MCF 10A (cell line): Measurements from ENCODE around the gene OGDHL. TPM values are rescaled to one million over a fixed set of nuclear protein-coding genes. Genes with fewer than 3 reads are reported as not detected.

Experiments
- BruUV-seq: library from RNA; stranded (reverse); fragments of 400-500 nt; replicated peaks from 2 replicates; lab custom pipeline; 2021; lab: Mats Ljungman, UMichigan
- CTCF ChIA-PET: fragments of 300-600 bp; sonication (Branson Sonifier 250); formaldehyde crosslinking; extraction: SDS; loops from one replicate; lab custom pipeline; 2021; ENCODE audit warnings: antibody characterized with exemption, inconsistent platforms; lab: Yijun Ruan, JAX
- POLR2A ChIA-PET: fragments of 300-600, 350-650 bp; sonication (Branson Sonifier 250); formaldehyde crosslinking; extraction: SDS; loops from one replicate; lab custom pipeline; 2020; ENCODE audit warnings: antibody characterized with exemption, inconsistent platforms; lab: Yijun Ruan, JAX
- DNase-seq: peaks from one replicate; pipeline ENCODE4 v3.0.0-alpha.2; 2018; ENCODE audit not compliant: unreplicated experiment
- H3K27ac Mint-ChIP-seq: one replicate; pipeline ENCODE4 v1.8.0; 2022; ENCODE audit warnings: mild to moderate bottlenecking, low read depth, mixed read lengths; ENCODE audit not compliant: unreplicated experiment
- H3K27me3 Mint-ChIP-seq: one replicate; pipeline ENCODE4 v1.8.0; 2022; ENCODE audit warnings: mixed read lengths; ENCODE audit not compliant: insufficient read depth, unreplicated experiment
- H3K36me3 Mint-ChIP-seq: one replicate; pipeline ENCODE4 v1.8.0; 2022; ENCODE audit warnings: mild to moderate bottlenecking, moderate library complexity, mixed read lengths; ENCODE audit not compliant: insufficient read depth, unreplicated experiment
- H3K4me1 Mint-ChIP-seq: one replicate; pipeline ENCODE4 v1.8.0; 2022; ENCODE audit warnings: mixed read lengths; ENCODE audit not compliant: insufficient read depth, unreplicated experiment
- H3K4me3 Mint-ChIP-seq: one replicate; pipeline ENCODE4 v1.8.0; 2022; ENCODE audit warnings: mild to moderate bottlenecking, moderate library complexity, mixed read lengths; ENCODE audit not compliant: unreplicated experiment
- H3K9me3 Mint-ChIP-seq: one replicate; pipeline ENCODE4 v1.8.0; 2022; ENCODE audit warnings: mixed read lengths; ENCODE audit not compliant: unreplicated experiment
- intact Hi-C: fragments of 100-400 bp; cut with micrococcal nuclease; formaldehyde crosslinking; loops from 2 replicates; pipeline ENCODE4 v1.14.1; 2022
- total RNA-seq: library from RNA; stranded (reverse); gene quantifications from 2 replicates; pipeline ENCODE4 v1.2.3, GENCODE V29; 2022
- TF ChIP-seq, protein P1 (sequence below): fragments of 200-600 bp; IDR thresholded peaks from one replicate; pipeline ENCODE4 v1.8.0; 2022; ENCODE audit warnings: antibody characterized with exemption, mild to moderate bottlenecking; ENCODE audit not compliant: unreplicated experiment

The OGDHL gene
- total RNA-seq, 1 experiment from 2014 or later: 0.28 TPM

DNA sequence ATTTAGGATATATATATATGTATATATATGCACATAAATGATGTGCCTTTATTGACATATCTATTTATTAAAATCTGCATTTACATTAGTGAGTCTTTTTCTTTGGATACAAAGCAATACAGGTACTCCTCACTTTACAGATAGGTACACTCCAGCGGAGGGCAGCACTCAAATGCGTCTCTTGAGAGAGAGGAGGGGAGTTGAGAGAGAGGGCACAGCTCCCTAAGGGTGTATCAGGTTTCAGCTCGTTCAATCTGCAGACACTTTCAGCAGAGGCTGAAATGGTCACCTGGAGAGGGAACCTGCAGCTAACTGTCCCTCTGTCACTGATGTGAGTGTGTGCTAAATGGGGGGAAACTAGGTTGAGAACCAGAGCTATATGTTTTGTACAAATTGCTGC lies 61.1 kb downstream of the OGDHL start:
- H3K27ac Mint-ChIP-seq: no peak overlapping the region
- TF ChIP-seq, protein P1, sequence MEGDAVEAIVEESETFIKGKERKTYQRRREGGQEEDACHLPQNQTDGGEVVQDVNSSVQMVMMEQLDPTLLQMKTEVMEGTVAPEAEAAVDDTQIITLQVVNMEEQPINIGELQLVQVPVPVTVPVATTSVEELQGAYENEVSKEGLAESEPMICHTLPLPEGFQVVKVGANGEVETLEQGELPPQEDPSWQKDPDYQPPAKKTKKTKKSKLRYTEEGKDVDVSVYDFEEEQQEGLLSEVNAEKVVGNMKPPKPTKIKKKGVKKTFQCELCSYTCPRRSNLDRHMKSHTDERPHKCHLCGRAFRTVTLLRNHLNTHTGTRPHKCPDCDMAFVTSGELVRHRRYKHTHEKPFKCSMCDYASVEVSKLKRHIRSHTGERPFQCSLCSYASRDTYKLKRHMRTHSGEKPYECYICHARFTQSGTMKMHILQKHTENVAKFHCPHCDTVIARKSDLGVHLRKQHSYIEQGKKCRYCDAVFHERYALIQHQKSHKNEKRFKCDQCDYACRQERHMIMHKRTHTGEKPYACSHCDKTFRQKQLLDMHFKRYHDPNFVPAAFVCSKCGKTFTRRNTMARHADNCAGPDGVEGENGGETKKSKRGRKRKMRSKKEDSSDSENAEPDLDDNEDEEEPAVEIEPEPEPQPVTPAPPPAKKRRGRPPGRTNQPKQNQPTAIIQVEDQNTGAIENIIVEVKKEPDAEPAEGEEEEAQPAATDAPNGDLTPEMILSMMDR: no peak
- peaks cover 15% of the 10 kb centered on the region for H3K27me3 Mint-ChIP-seq
- CTCF ChIA-PET: interaction anchor here (0.9 kb wide), 1 partner anchor 11 kb away, joined by 3 read pairs; no protein-coding TSS in a partner anchor
- no peaks in the 10 kb centered on the region for H3K9me3 Mint-ChIP-seq
- no peaks in the 10 kb centered on the region for H3K4me1 Mint-ChIP-seq
- POLR2A ChIA-PET: no interaction called here
- no peaks in the 10 kb centered on the region for H3K36me3 Mint-ChIP-seq
- no peak overlapping the region for H3K4me3 Mint-ChIP-seq
- no TSS peak for BruUV-seq
- intact Hi-C loops: no loop called here
- DNase-seq: peak; percentile 6

DNA sequence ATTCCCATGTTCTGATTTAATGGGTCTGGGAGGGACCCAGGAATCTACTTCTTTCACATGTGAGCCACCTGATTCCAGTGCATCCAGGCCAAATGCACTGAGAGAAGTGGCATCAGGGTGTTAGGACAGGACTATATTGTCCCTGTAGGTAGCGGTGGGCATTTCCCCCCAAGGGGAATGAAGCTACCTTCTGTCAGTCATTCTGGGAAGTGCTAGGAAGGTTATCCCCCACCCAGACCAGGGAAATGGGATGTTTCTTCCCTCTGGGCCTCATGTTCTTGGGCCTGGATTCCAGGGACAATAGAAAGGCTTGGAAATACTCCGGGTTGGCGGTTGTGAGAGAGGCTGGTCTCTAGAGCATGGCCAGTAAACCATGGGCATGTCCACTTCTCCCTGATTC lies 61.9 kb downstream of the OGDHL start:
- no peaks in the 10 kb centered on the region for H3K9me3 Mint-ChIP-seq
- DNase-seq: no peak
- no peaks in the 10 kb centered on the region for H3K36me3 Mint-ChIP-seq
- BruUV-seq: no TSS peak
- TF ChIP-seq, protein P1: no peak
- H3K27ac Mint-ChIP-seq: no peak overlapping the region
- POLR2A ChIA-PET: no interaction called here
- peaks cover 7% of the 10 kb centered on the region for H3K27me3 Mint-ChIP-seq
- CTCF ChIA-PET: interaction anchor here (0.6 to 1.0 kb wide), 4 partner anchors 9 to 91 kb away, joined by 3 to 4 read pairs (median 4); no protein-coding TSS in a partner anchor
- no peaks in the 10 kb centered on the region for H3K4me1 Mint-ChIP-seq
- intact Hi-C loops: no loop called here
- H3K4me3 Mint-ChIP-seq: no peak overlapping the region

DNA sequence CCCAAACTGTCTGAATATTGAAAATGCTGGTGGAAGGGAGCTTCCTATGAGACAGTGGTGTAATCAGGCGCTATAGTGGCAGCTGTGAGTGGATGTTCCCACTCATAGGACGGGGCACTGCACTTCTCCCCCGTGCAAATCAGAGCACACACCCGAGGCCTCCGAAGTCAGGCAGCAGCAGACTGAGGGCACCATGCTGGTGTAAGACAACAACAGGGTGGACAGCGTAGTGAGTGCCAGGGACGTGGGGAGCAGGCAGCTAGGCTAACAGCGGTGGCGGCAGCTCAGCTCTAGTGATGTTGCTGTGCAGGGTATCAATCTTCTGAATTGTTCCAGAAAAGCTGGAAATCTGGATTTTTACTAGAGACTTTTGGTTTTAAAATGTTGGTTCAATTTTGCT lies 63.4 kb downstream of the OGDHL start:
- intact Hi-C loops: no loop called here
- no peaks in the 10 kb centered on the region for H3K36me3 Mint-ChIP-seq
- no peaks in the 10 kb centered on the region for H3K4me1 Mint-ChIP-seq
- CTCF ChIA-PET: interaction anchor here (1.0 kb wide), 1 partner anchor 25 kb away, joined by 3 read pairs; no protein-coding TSS in a partner anchor
- H3K9me3 Mint-ChIP-seq: no peaks in the 10 kb centered on the region
- H3K27ac Mint-ChIP-seq: no peak overlapping the region
- H3K4me3 Mint-ChIP-seq: no peak overlapping the region
- BruUV-seq: no TSS peak
- no peak for DNase-seq
- H3K27me3 Mint-ChIP-seq: no peaks in the 10 kb centered on the region
- POLR2A ChIA-PET: no interaction called here
- TF ChIP-seq, protein P1: no peak

DNA sequence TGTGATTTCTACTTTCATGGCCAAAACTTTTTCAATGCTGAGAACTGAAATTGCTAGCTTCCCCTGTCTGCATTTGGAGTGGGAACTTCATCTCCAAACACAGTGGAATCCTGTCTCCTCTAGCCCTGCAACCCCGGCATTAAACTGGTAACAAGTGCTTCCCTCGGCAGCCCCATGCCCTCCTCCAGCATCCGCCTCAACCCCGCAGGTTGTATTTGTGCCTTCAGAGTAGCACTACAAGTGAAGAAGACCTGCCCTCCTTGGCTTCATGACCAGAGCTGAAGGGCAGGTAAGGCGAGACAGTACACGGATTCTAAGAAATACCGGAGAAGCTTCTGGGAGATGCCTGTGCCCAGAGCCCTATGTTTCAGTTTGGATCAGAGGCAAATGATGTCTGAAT lies 65.8 kb downstream of the OGDHL start:
- Mint-ChIP-seq H3K27ac (no peak overlapping the region), H3K9me3 (no peaks in the 10 kb centered on the region), H3K27me3 (no peaks in the 10 kb centered on the region), H3K36me3 (no peaks in the 10 kb centered on the region), H3K4me3 (no peak overlapping the region), H3K4me1 (no peaks in the 10 kb centered on the region)
- CTCF ChIA-PET: no interaction called here
- POLR2A ChIA-PET: interaction anchor here (0.6 kb wide), 1 partner anchor 551 kb away, joined by 3 read pairs; no protein-coding TSS in a partner anchor
- TF ChIP-seq, protein P1: no peak
- BruUV-seq: no TSS peak
- DNase-seq: no peak
- intact Hi-C loops: no loop called here
